Measurements from ENCODE around the gene TBC1D26.
"Not testable (repeated sequence)": the region's sequence is repeated elsewhere in the genome, so short reads cannot be mapped to it uniquely, and the experiment has no call there.

TBC1D26 gene

GRCh38 chr17:15744074-15744676, 12.1 kb downstream of the TBC1D26 start:
- no peak for DNase-seq (ENCODE audit: low read depth)

GRCh38 chr17:15744885-15745284, 12.8 kb downstream of the TBC1D26 start:
- peak; percentile 11 for DNase-seq (ENCODE audit: low read depth)

GRCh38 chr17:15749403-15749802, 17.3 kb downstream of the TBC1D26 start:
- DNase-seq (ENCODE audit: low read depth), result not testable (repeated sequence)

- not testable (repeated sequence) for DNase-seq (ENCODE audit: low read depth)
Measured at GRCh38 chr17:15768865-15769533, 36.9 kb downstream of the TBC1D26 start.

- DNase-seq (ENCODE audit: low read depth), result not testable (repeated sequence)
Measured at GRCh38 chr17:15770679-15771078, 38.6 kb downstream of the TBC1D26 start.

DNA sequence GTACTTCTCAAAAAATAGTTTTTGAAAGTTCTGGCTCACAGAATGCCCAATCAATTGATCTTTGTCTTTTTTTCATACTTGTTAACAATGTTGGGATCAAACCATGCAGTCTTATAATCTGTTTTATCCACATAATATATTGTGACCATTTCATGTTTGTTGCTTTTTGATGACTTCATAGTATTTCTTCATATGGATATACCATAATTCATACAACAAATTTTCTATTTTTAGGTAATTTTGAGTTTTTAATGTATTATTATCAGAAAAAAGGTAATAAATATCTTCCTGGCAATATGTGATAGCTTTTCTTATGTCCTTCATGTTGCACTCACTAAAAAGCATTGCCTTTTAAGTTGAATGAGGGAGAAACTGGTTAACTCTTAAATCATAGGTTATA, 44.8 kb downstream of the TBC1D26 start:
- no peak for DNase-seq (ENCODE audit: low read depth)

DNA sequence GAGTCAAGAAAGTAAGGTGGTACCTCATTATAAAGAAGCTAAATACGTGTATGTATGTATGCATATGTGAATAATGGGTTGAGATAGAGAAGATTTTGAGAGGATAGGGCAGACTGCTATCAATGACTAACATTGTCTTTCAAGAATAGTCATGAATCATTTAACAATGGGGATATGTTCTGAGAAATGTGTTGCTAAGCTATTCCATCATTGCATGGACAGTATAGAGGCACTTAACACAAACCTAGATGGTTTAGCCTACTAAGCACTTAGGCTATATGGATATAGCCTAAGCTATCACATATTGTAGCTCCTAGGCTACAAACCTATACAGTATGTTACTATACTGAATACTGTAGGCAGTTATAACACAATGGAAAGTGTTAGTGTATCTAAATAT, 45.2 kb downstream of the TBC1D26 start:
- no peak for DNase-seq (ENCODE audit: low read depth)

- no peak for DNase-seq (ENCODE audit: low read depth)
Measured at GRCh38 chr17:15777717-15778116, 45.6 kb downstream of the TBC1D26 start.

DNA sequence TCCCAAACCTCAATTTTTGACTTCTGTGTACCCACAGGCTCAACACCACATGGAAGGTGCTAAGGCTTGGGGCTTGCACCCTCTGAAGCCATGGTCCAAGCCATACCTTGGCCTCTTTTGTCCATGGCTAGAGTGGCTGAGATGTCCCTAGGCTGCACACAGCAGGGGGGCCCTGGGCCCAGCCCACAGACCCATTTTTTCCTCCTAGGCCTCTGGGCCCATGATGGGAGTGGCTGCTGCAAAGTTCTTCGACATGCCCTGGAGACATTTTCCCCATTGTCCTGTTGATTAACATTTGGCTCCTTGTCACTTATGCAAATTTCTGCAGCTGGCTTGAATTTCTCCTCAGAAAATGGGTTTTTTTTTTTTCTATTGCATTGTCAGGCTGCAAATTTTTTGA, 47.0 kb downstream of the TBC1D26 start:
- DNase-seq (ENCODE audit: low read depth), result no peak

DNA sequence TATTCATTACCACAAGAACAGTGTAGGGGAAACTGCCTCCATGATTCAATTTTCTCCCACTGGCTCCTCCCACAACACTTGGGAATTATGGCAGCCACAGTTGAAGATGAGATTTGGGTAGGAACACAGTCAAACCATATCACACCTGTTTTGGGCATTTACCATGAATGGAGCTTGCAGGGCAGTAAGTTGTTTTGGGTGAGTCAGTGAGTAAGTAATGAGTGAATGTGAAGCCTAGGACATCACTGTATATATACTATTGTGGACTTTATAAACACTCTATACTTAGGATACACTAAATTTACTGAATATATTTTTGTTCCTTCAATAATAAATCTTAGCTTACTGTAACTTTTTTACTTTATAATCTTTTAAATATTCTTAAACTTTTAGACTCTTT, 48.1 kb downstream of the TBC1D26 start:
- no peak for DNase-seq (ENCODE audit: low read depth)

DNA sequence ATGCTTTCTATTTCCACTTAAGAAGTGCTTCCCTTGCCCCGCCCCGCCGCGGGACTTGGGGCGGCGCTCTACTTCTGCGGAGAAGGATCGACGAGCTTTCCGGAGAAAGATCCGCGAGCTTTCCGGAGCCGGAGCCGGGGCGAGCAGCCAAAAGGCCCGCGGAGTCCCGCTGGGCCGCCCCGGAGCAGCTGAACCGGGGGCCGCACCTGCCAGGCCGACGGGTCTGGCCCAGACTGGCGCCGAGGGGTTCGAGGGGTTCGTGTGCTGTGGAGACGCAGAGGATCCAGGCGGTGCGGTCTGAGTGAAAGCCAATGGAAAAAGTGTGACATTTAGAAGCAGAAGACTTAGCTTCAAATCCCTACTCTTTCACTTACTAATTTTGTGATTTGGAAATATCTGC, 50.8 kb downstream of the TBC1D26 start:
- DNase-seq (ENCODE audit: low read depth), result peak; percentile 74

- DNase-seq (ENCODE audit: low read depth), result no peak
Measured at GRCh38 chr17:15783461-15783860, 51.4 kb downstream of the TBC1D26 start.

GRCh38 chr17:15784351-15784750, 52.3 kb downstream of the TBC1D26 start:
- DNase-seq (ENCODE audit: low read depth), result peak; percentile 78

DNA sequence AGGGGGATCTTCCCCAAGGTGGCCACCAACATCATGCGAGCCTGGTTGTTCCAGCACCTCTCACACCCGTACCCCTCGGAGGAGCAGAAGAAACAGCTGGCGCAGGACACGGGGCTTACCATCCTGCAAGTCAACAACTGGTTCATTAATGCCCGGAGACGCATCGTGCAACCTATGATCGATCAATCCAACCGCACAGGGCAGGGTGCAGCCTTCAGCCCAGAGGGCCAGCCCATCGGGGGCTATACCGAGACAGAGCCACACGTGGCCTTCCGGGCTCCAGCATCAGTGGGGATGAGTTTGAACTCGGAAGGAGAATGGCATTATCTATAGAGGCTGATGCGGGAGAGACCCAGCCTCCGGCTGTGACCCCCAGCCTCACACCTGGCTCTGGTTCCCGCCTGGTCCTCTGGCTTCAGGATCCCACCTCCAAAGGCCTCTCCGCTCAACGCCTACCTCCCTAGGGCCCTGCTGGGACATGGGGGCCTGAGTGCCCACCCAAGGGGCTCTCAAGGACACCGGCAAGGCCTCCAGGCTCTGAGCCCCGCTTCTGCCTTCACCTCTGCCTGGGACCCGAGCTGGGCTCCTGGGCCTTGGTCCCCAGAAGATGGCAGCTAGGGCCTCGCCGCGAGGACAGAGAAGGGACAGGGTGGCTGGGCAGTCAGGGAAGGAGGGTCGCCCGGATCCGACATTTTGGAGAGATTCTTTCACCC, 55.4 kb downstream of the TBC1D26 start:
- DNase-seq (ENCODE audit: low read depth), result not testable (repeated sequence)

DNA sequence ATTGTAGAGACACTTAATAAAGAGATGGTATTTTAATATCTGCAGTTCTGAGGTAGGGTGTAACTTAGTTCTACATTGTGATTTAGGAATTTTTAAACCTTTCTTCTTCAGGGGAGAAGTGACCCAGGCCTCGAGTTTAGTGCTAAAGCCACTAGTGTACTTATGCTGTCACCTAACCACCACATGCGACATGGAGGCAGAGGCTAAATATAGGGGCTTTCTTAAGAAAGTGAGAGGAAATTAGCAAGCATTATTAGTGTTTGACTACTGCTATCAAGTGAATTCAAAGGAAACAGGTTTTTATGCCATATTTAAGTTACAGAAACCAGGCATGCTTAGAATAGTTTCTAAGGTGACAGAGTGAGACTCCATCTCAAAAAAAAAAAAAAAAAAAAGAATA, 56.3 kb downstream of the TBC1D26 start:
- not testable (repeated sequence) for DNase-seq (ENCODE audit: low read depth)
